Neural cell (in vitro differentiated cells): ENCODE results near the gene LFNG.

Source experiments
- EZH2 ChIP-seq: fragments of 200-600, 300-800 bp; shearing (Covaris generic), sonication (generic); IDR thresholded peaks from 2 replicates; pipeline ENCODE4 v1.6.1; 2014; ENCODE audit warnings: antibody characterized with exemption, low read length, borderline replicate concordance, mild to moderate bottlenecking; ENCODE audit not compliant: insufficient read depth, poor library complexity, severe bottlenecking
- POLR2AphosphoS5 ChIP-seq: IDR thresholded peaks from 2 replicates; pipeline ENCODE4 v1.6.1; 2012
- REST ChIP-seq: IDR thresholded peaks from 2 replicates; pipeline ENCODE4 v1.6.1; 2012; ENCODE audit warnings: borderline replicate concordance
- SMC3 ChIP-seq: fragments of 450-650 bp; conservative IDR thresholded peaks from 2 replicates; pipeline ENCODE4 v1.6.1; 2014; ENCODE audit warnings: antibody characterized with exemption, mild to moderate bottlenecking, moderate library complexity; ENCODE audit not compliant: poor library complexity
- TAF1 ChIP-seq: IDR thresholded peaks from 2 replicates; pipeline ENCODE4 v1.6.1; 2012; ENCODE audit warnings: low read depth
- TF ChIP-seq, protein P1 (sequence below): fragments of 450-650 bp; IDR thresholded peaks from 2 replicates; pipeline ENCODE4 v1.5.1; 2014; ENCODE audit warnings: antibody characterized with exemption, mild to moderate bottlenecking, moderate library complexity; ENCODE audit not compliant: poor library complexity, severe bottlenecking

DNA sequence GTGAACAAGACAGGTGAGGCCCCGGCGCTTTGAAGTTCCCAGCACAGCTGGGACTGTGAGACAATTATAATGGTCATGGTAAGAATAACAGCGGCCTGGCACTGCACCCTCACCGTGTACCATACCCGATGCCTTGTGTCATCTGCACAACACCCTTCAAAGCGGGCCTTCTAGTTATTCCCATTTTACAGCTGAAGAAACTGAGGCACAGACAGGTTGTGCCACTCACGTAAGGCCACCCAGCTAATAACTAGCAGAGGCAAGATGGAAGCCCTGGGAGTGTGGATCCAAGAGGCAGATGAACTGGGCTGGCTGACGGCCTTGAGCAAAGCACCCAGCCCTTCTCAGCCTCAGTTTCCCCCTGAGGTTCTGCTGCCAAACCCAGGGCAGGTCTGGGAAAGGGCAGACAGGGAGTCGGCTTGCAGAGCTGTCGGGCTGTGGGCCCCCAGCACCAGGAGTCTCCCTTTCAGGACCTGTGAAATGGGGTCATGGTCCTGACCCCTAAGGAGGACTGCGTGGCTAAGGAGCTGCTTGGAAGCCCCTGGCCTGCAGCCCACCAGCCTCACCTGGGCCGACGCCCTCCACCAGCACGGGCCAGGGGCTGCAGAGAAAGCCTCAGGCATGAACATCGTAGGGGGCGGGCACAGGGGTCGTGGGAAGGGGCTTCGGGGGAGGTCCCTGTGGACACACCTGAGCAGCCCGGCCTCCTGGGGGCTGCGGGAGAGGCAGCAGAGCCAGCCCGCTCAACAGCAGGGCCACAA is 15.3 kb upstream of the LFNG start:
- TF ChIP-seq, protein P1, sequence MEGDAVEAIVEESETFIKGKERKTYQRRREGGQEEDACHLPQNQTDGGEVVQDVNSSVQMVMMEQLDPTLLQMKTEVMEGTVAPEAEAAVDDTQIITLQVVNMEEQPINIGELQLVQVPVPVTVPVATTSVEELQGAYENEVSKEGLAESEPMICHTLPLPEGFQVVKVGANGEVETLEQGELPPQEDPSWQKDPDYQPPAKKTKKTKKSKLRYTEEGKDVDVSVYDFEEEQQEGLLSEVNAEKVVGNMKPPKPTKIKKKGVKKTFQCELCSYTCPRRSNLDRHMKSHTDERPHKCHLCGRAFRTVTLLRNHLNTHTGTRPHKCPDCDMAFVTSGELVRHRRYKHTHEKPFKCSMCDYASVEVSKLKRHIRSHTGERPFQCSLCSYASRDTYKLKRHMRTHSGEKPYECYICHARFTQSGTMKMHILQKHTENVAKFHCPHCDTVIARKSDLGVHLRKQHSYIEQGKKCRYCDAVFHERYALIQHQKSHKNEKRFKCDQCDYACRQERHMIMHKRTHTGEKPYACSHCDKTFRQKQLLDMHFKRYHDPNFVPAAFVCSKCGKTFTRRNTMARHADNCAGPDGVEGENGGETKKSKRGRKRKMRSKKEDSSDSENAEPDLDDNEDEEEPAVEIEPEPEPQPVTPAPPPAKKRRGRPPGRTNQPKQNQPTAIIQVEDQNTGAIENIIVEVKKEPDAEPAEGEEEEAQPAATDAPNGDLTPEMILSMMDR = no peak
- TF ChIP-seq EZH2 (no peak), SMC3 (no peak), TAF1 (no peak), POLR2AphosphoS5 (no peak), REST (no peak)
